ENCODE data around the gene PERCC1.

The PERCC1 gene

GRCh38 chr16:1430759-1431496 is at the start of gene PERCC1:
PERCC1 (plus strand) TSS chr16:1431078; CDS start chr16:1432594, 1,516 bp downstream.
- H3K4me1 ChIP-seq (ENCODE audit: control insufficient read depth in 1 of 2, insufficient read depth in 2 of 2, low read length in 2 of 2) = no peaks in the 10 kb centered on the region
- no peaks in the 10 kb centered on the region for H3K27me3 ChIP-seq (ENCODE audit: low read depth, low read length)
- no peak within 1 kb of the TSS for H3K4me3 ChIP-seq (ENCODE audit: low read depth in 1 of 2, low read length in 2 of 2)
- H3K9me3 ChIP-seq (ENCODE audit: control insufficient read depth in 1 of 2, low read length in 2 of 2) = no peaks in the 10 kb centered on the region
- H3K36me3 ChIP-seq (ENCODE audit: control insufficient read depth in 1 of 2, insufficient read depth in 2 of 2, low read length in 2 of 2) = no peaks in the 10 kb centered on the region
- H3K27ac ChIP-seq (ENCODE audit: low read length) = no peak within 1 kb of the TSS

GRCh38 chr16:1381612-1382406 is 49.1 kb upstream of the PERCC1 start:
- H3K27me3 ChIP-seq (ENCODE audit: low read depth, low read length) = no peaks in the 10 kb centered on the region
- no peak overlapping the region for H3K27ac ChIP-seq (ENCODE audit: low read length)
- H3K4me3 ChIP-seq (ENCODE audit: low read depth in 1 of 2, low read length in 2 of 2) = no peak overlapping the region
- H3K4me1 ChIP-seq (ENCODE audit: control insufficient read depth in 1 of 2, insufficient read depth in 2 of 2, low read length in 2 of 2) = peaks cover 0 to 14% of the 10 kb centered on the region in 2 donors
- H3K36me3 ChIP-seq (ENCODE audit: control insufficient read depth in 1 of 2, insufficient read depth in 2 of 2, low read length in 2 of 2) = peaks cover 3 to 17% of the 10 kb centered on the region in 2 donors
- no peaks in the 10 kb centered on the region for H3K9me3 ChIP-seq (ENCODE audit: control insufficient read depth in 1 of 2, low read length in 2 of 2)

GRCh38 chr16:1383556-1383955 is 47.3 kb upstream of the PERCC1 start:
- Histone ChIP-seq H3K27ac (ENCODE audit: low read length) (no peak overlapping the region), H3K4me3 (ENCODE audit: low read depth in 1 of 2, low read length in 2 of 2) (no peak overlapping the region), H3K9me3 (ENCODE audit: control insufficient read depth in 1 of 2, low read length in 2 of 2) (no peaks in the 10 kb centered on the region), H3K36me3 (ENCODE audit: control insufficient read depth in 1 of 2, insufficient read depth in 2 of 2, low read length in 2 of 2) (peaks cover 3 to 33% of the 10 kb centered on the region in 2 donors), H3K4me1 (ENCODE audit: control insufficient read depth in 1 of 2, insufficient read depth in 2 of 2, low read length in 2 of 2) (peaks cover 0 to 8% of the 10 kb centered on the region in 2 donors), H3K27me3 (ENCODE audit: low read depth, low read length) (no peaks in the 10 kb centered on the region)

GRCh38 chr16:1385232-1385631 is 45.6 kb upstream of the PERCC1 start:
- H3K4me3 ChIP-seq (ENCODE audit: low read depth in 1 of 2, low read length in 2 of 2) = no peak overlapping the region
- H3K4me1 ChIP-seq (ENCODE audit: control insufficient read depth in 1 of 2, insufficient read depth in 2 of 2, low read length in 2 of 2) = no peaks in the 10 kb centered on the region
- H3K9me3 ChIP-seq (ENCODE audit: control insufficient read depth in 1 of 2, low read length in 2 of 2) = no peaks in the 10 kb centered on the region
- H3K36me3 ChIP-seq (ENCODE audit: control insufficient read depth in 1 of 2, insufficient read depth in 2 of 2, low read length in 2 of 2) = peaks cover 3 to 48% of the 10 kb centered on the region in 2 donors
- no peaks in the 10 kb centered on the region for H3K27me3 ChIP-seq (ENCODE audit: low read depth, low read length)
- H3K27ac ChIP-seq (ENCODE audit: low read length) = no peak overlapping the region

- no peak overlapping the region for H3K27ac ChIP-seq (ENCODE audit: low read length)
- no peaks in the 10 kb centered on the region for H3K4me1 ChIP-seq (ENCODE audit: control insufficient read depth in 1 of 2, insufficient read depth in 2 of 2, low read length in 2 of 2)
- no peaks in the 10 kb centered on the region for H3K9me3 ChIP-seq (ENCODE audit: control insufficient read depth in 1 of 2, low read length in 2 of 2)
- H3K36me3 ChIP-seq (ENCODE audit: control insufficient read depth in 1 of 2, insufficient read depth in 2 of 2, low read length in 2 of 2) = peaks cover 3 to 65% of the 10 kb centered on the region in 2 donors
- H3K4me3 ChIP-seq (ENCODE audit: low read depth in 1 of 2, low read length in 2 of 2) = no peak overlapping the region
- H3K27me3 ChIP-seq (ENCODE audit: low read depth, low read length) = no peaks in the 10 kb centered on the region
Measured at GRCh38 chr16:1387331-1387730, 43.5 kb upstream of the PERCC1 start.

GRCh38 chr16:1389762-1390161 is 41.1 kb upstream of the PERCC1 start:
- Histone ChIP-seq H3K9me3 (ENCODE audit: control insufficient read depth in 1 of 2, low read length in 2 of 2) (no peaks in the 10 kb centered on the region), H3K4me1 (ENCODE audit: control insufficient read depth in 1 of 2, insufficient read depth in 2 of 2, low read length in 2 of 2) (no peaks in the 10 kb centered on the region), H3K27ac (ENCODE audit: low read length) (no peak overlapping the region), H3K4me3 (ENCODE audit: low read depth in 1 of 2, low read length in 2 of 2) (no peak overlapping the region), H3K36me3 (ENCODE audit: control insufficient read depth in 1 of 2, insufficient read depth in 2 of 2, low read length in 2 of 2) (peaks cover 3 to 81% of the 10 kb centered on the region in 2 donors), H3K27me3 (ENCODE audit: low read depth, low read length) (no peaks in the 10 kb centered on the region)

- no peak overlapping the region for H3K4me3 ChIP-seq (ENCODE audit: low read depth in 1 of 2, low read length in 2 of 2)
- H3K36me3 ChIP-seq (ENCODE audit: control insufficient read depth in 1 of 2, insufficient read depth in 2 of 2, low read length in 2 of 2) = peaks cover 0 to 76% of the 10 kb centered on the region in 2 donors
- no peaks in the 10 kb centered on the region for H3K4me1 ChIP-seq (ENCODE audit: control insufficient read depth in 1 of 2, insufficient read depth in 2 of 2, low read length in 2 of 2)
- H3K27ac ChIP-seq (ENCODE audit: low read length) = no peak overlapping the region
- no peaks in the 10 kb centered on the region for H3K27me3 ChIP-seq (ENCODE audit: low read depth, low read length)
- H3K9me3 ChIP-seq (ENCODE audit: control insufficient read depth in 1 of 2, low read length in 2 of 2) = no peaks in the 10 kb centered on the region
Measured at GRCh38 chr16:1390239-1390779, 40.6 kb upstream of the PERCC1 start.

GRCh38 chr16:1392826-1393225 is 38.1 kb upstream of the PERCC1 start:
- Histone ChIP-seq H3K36me3 (ENCODE audit: control insufficient read depth in 1 of 2, insufficient read depth in 2 of 2, low read length in 2 of 2) (peaks cover 0 to 74% of the 10 kb centered on the region in 2 donors), H3K27me3 (ENCODE audit: low read depth, low read length) (no peaks in the 10 kb centered on the region), H3K4me3 (ENCODE audit: low read depth in 1 of 2, low read length in 2 of 2) (no peak overlapping the region), H3K9me3 (ENCODE audit: control insufficient read depth in 1 of 2, low read length in 2 of 2) (no peaks in the 10 kb centered on the region), H3K4me1 (ENCODE audit: control insufficient read depth in 1 of 2, insufficient read depth in 2 of 2, low read length in 2 of 2) (no peaks in the 10 kb centered on the region), H3K27ac (ENCODE audit: low read length) (no peak overlapping the region)

GRCh38 chr16:1393613-1394176 is 37.2 kb upstream of the PERCC1 start:
- no peak overlapping the region for H3K4me3 ChIP-seq (ENCODE audit: low read depth in 1 of 2, low read length in 2 of 2)
- H3K36me3 ChIP-seq (ENCODE audit: control insufficient read depth in 1 of 2, insufficient read depth in 2 of 2, low read length in 2 of 2) = peaks cover 0 to 74% of the 10 kb centered on the region in 2 donors
- no peaks in the 10 kb centered on the region for H3K27me3 ChIP-seq (ENCODE audit: low read depth, low read length)
- H3K9me3 ChIP-seq (ENCODE audit: control insufficient read depth in 1 of 2, low read length in 2 of 2) = no peaks in the 10 kb centered on the region
- no peaks in the 10 kb centered on the region for H3K4me1 ChIP-seq (ENCODE audit: control insufficient read depth in 1 of 2, insufficient read depth in 2 of 2, low read length in 2 of 2)
- H3K27ac ChIP-seq (ENCODE audit: low read length) = no peak overlapping the region

- Histone ChIP-seq H3K36me3 (ENCODE audit: control insufficient read depth in 1 of 2, insufficient read depth in 2 of 2, low read length in 2 of 2) (peaks cover 2 to 76% of the 10 kb centered on the region in 2 donors), H3K27ac (ENCODE audit: low read length) (no peak overlapping the region), H3K27me3 (ENCODE audit: low read depth, low read length) (no peaks in the 10 kb centered on the region)
Measured at GRCh38 chr16:1394367-1394951, 36.4 kb upstream of the PERCC1 start.

More at GRCh38 chr16:1394367-1394951, 36.4 kb upstream of the PERCC1 start:
- Histone ChIP-seq H3K4me3 (ENCODE audit: low read depth in 1 of 2, low read length in 2 of 2) (no peak overlapping the region), H3K4me1 (ENCODE audit: control insufficient read depth in 1 of 2, insufficient read depth in 2 of 2, low read length in 2 of 2) (no peaks in the 10 kb centered on the region), H3K9me3 (ENCODE audit: control insufficient read depth in 1 of 2, low read length in 2 of 2) (no peaks in the 10 kb centered on the region)

Measured in muscle layer of duodenum (tissue), 2 donors.